Measurements from ENCODE around the gene TCF4.

Gene TCF4

DNA sequence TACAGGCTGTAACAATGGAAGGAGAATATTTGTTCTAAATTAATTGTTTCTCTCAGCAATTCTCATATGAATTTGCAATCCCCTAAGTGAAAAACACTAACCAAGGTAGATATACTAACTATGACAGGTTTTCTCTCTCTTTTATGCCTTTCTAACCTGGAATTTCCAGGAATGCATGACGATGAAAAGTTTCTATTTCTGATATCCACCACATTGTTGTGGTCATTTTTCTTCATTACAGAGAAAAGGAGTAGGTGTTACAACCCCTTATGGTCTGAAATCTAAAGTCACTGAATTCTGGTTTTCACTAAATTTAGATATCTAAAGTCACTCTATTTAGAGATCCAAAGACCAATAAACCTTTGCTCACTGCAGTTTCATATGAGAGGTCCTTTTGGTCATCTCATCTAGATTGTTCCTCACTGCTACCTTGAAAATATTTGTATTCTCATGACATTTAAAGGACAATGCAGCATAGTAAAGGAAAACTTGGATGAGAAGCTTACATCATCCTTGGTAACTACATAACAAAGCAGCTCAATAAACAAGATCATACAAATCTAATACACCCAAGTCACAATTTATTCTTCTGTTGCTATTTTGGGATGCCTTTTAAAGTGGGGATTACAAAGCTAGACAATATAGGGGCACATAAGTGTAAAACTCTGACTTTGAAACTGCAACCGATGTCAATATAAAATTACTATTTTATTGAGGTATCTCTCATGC lies 85.8 kb downstream of the TCF4 start:
- Histone ChIP-seq H3K36me3 (ENCODE audit: insufficient read depth, low read length) (no peaks in the 10 kb centered on the region), H3K4me1 (ENCODE audit: insufficient read depth, low read length) (peaks cover 50% of the 10 kb centered on the region), H3K9ac (ENCODE audit: low read depth, low read length) (peak overlapping the region; percentile 23; the same call in 1 of the 2 replicates), H3K4me3 (ENCODE audit: low read length) (no peak overlapping the region), H3K27ac (ENCODE audit: low read depth, low read length) (peak overlapping the region; percentile 88), H3K9me3 (ENCODE audit: insufficient read depth, low read depth, low read length) (no peaks in the 10 kb centered on the region), H3K27me3 (ENCODE audit: insufficient read depth, low read length) (no peaks in the 10 kb centered on the region)
- WGBS = 60% methylated on average over 1 of the region's 2 CpGs

GRCh38 chr18:55501579-55501978 lies 86.4 kb downstream of the TCF4 start:
- no peak overlapping the region for H3K4me3 ChIP-seq (ENCODE audit: low read length)
- peak overlapping the region; percentile 88 for H3K27ac ChIP-seq (ENCODE audit: low read depth, low read length)
- no peaks in the 10 kb centered on the region for H3K27me3 ChIP-seq (ENCODE audit: insufficient read depth, low read length)
- H3K4me1 ChIP-seq (ENCODE audit: insufficient read depth, low read length) = peaks cover 50% of the 10 kb centered on the region
- WGBS = 2% methylated on average over 2 of the region's 3 CpGs
- H3K9me3 ChIP-seq (ENCODE audit: insufficient read depth, low read depth, low read length) = no peaks in the 10 kb centered on the region
- no peaks in the 10 kb centered on the region for H3K36me3 ChIP-seq (ENCODE audit: insufficient read depth, low read length)
- peak overlapping the region; percentile 23; the same call in 1 of the 2 replicates for H3K9ac ChIP-seq (ENCODE audit: low read depth, low read length)

DNA sequence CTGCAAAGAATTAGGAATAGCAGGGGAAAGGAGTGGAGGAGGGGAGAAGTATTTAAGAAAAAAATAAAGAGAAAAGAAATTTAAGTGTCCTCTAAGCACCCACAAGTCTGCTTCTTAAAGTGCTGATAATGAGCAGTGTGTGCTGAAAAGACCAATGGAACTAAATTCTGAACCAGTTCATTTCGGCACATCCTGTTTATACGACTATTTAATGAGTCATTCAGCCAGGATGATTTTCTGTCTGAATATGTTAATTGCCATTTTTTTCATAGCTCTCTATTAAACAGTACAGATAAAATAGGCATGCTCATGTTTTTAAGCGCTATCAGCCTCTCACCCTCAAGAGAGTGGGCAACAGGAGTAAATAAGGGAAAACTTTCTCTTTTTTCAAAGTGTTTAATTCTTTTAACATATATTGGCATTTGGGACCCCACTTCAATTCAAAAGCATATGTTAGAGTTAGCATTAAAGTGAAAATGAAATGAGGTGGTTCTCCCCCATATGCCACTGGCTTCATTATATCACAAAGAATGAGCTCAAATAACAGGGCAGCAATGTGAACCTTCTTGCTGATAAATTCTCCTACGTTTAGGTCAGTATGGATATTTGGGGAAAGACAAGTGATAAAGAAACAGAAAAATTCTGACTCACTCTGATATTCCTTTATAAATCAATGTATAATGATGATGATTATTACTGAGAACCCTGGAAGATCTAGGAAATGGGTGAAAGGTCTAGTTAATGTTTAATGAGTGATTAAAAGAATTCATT lies 87.5 kb downstream of the TCF4 start:
- no peaks in the 10 kb centered on the region for H3K27me3 ChIP-seq (ENCODE audit: insufficient read depth, low read length)
- peak overlapping the region; percentile 88 for H3K27ac ChIP-seq (ENCODE audit: low read depth, low read length)
- H3K9ac ChIP-seq (ENCODE audit: low read depth, low read length) = no peak overlapping the region; the same call in 1 of the 2 replicates
- peaks cover 59% of the 10 kb centered on the region for H3K4me1 ChIP-seq (ENCODE audit: insufficient read depth, low read length)
- H3K4me3 ChIP-seq (ENCODE audit: low read length) = no peak overlapping the region
- no peaks in the 10 kb centered on the region for H3K9me3 ChIP-seq (ENCODE audit: insufficient read depth, low read depth, low read length)
- no peaks in the 10 kb centered on the region for H3K36me3 ChIP-seq (ENCODE audit: insufficient read depth, low read length)
- 92% methylated on average over 2 of the region's 4 CpGs for WGBS

DNA sequence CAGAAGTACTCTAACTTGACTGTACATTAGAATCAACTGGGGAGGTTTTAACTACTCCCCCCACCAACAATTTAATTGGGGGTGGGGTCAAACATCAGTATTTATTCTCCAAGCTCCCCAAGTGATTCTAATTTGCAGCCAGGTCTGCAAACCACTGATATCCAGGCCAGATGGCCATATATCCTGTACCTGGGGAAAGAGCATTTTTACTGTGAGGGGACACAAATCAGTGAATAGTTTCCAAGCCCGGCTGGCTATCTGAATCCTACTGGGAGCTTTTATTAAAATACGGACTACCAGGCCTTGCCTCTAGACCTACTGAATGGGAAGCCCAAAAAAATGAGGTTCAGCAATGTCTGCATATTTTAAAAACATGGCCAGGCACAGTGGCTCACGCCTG lies 88.5 kb downstream of the TCF4 start:
- H3K27me3 ChIP-seq (ENCODE audit: insufficient read depth, low read length) = no peaks in the 10 kb centered on the region
- no peak overlapping the region for H3K4me3 ChIP-seq (ENCODE audit: low read length)
- H3K9me3 ChIP-seq (ENCODE audit: insufficient read depth, low read depth, low read length) = no peaks in the 10 kb centered on the region
- H3K9ac ChIP-seq (ENCODE audit: low read depth, low read length) = no peak overlapping the region
- peaks cover 69% of the 10 kb centered on the region for H3K4me1 ChIP-seq (ENCODE audit: insufficient read depth, low read length)
- 91% methylated on average over 3 of the region's 3 CpGs for WGBS
- H3K27ac ChIP-seq (ENCODE audit: low read depth, low read length) = no peak overlapping the region
- no peaks in the 10 kb centered on the region for H3K36me3 ChIP-seq (ENCODE audit: insufficient read depth, low read length)

- Histone ChIP-seq H3K27ac (ENCODE audit: low read depth, low read length) (no peak overlapping the region), H3K27me3 (ENCODE audit: insufficient read depth, low read length) (no peaks in the 10 kb centered on the region), H3K4me3 (ENCODE audit: low read length) (no peak overlapping the region), H3K36me3 (ENCODE audit: insufficient read depth, low read length) (no peaks in the 10 kb centered on the region), H3K9ac (ENCODE audit: low read depth, low read length) (no peak overlapping the region), H3K4me1 (ENCODE audit: insufficient read depth, low read length) (peaks cover 68% of the 10 kb centered on the region), H3K9me3 (ENCODE audit: insufficient read depth, low read depth, low read length) (no peaks in the 10 kb centered on the region)
- WGBS = 91% methylated on average over 5 of the region's 5 CpGs
Observed at GRCh38 chr18:55497825-55498403, 90.1 kb downstream of the TCF4 start.

GRCh38 chr18:55494899-55495298 lies 93.1 kb downstream of the TCF4 start:
- no CpG with 5 or more reads among the region's 1 CpG for WGBS
- H3K9ac ChIP-seq (ENCODE audit: low read depth, low read length) = no peak overlapping the region
- H3K9me3 ChIP-seq (ENCODE audit: insufficient read depth, low read depth, low read length) = no peaks in the 10 kb centered on the region
- peaks cover 62% of the 10 kb centered on the region for H3K4me1 ChIP-seq (ENCODE audit: insufficient read depth, low read length)
- H3K4me3 ChIP-seq (ENCODE audit: low read length) = no peak overlapping the region
- H3K36me3 ChIP-seq (ENCODE audit: insufficient read depth, low read length) = no peaks in the 10 kb centered on the region
- no peaks in the 10 kb centered on the region for H3K27me3 ChIP-seq (ENCODE audit: insufficient read depth, low read length)
- H3K27ac ChIP-seq (ENCODE audit: low read depth, low read length) = peak overlapping the region; percentile 6; the same call in 1 of the 2 replicates

DNA sequence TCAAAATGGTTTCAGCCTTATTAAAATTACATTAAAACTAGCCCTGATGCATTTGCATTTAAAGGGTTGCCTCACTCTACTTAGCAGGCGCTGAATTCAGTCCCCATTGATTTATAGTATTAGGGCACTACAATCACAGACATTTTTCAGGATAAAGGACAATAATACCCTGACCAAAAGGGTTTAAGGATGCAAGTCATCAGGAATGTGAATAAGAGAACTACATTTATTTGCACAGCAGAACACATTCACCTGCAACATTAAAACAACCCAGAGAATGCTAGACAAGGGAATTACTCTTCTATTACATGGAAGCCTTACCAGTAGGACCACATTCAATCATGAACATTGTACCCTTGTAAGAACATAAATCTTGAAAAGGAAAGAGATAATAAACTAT lies 93.6 kb downstream of the TCF4 start:
- Histone ChIP-seq H3K27me3 (ENCODE audit: insufficient read depth, low read length) (no peaks in the 10 kb centered on the region), H3K9ac (ENCODE audit: low read depth, low read length) (no peak overlapping the region), H3K4me1 (ENCODE audit: insufficient read depth, low read length) (peaks cover 62% of the 10 kb centered on the region), H3K9me3 (ENCODE audit: insufficient read depth, low read depth, low read length) (no peaks in the 10 kb centered on the region), H3K36me3 (ENCODE audit: insufficient read depth, low read length) (no peaks in the 10 kb centered on the region), H3K27ac (ENCODE audit: low read depth, low read length) (peak overlapping the region; percentile 6; the same call in 1 of the 2 replicates), H3K4me3 (ENCODE audit: low read length) (no peak overlapping the region)
- WGBS = 100% methylated on average over 1 of the region's 1 CpG

DNA sequence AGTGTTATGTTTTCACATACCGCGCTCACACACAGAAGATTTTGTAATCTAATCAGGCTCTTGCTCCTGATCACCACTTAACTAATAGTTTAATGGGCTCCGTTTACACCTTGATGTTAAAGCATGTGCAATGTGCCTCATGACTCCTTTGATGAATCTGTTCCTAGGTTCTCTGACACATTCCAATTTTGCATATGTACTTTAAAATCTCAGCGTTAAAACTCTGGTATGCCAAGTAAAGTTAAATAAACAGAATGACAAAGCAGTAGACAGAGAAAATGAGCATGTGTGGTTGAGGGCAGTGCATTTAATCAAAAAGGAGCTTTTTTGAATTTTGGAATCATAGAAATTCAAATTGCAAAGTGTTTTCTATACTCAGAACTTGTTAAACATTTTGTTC lies 96.4 kb downstream of the TCF4 start:
- no peak overlapping the region for H3K27ac ChIP-seq (ENCODE audit: low read depth, low read length)
- no peak overlapping the region for H3K4me3 ChIP-seq (ENCODE audit: low read length)
- H3K9ac ChIP-seq (ENCODE audit: low read depth, low read length) = no peak overlapping the region
- H3K4me1 ChIP-seq (ENCODE audit: insufficient read depth, low read length) = peaks cover 88% of the 10 kb centered on the region
- WGBS = 96% methylated on average over 4 of the region's 4 CpGs
- no peaks in the 10 kb centered on the region for H3K36me3 ChIP-seq (ENCODE audit: insufficient read depth, low read length)
- no peaks in the 10 kb centered on the region for H3K9me3 ChIP-seq (ENCODE audit: insufficient read depth, low read depth, low read length)
- H3K27me3 ChIP-seq (ENCODE audit: insufficient read depth, low read length) = no peaks in the 10 kb centered on the region

DNA sequence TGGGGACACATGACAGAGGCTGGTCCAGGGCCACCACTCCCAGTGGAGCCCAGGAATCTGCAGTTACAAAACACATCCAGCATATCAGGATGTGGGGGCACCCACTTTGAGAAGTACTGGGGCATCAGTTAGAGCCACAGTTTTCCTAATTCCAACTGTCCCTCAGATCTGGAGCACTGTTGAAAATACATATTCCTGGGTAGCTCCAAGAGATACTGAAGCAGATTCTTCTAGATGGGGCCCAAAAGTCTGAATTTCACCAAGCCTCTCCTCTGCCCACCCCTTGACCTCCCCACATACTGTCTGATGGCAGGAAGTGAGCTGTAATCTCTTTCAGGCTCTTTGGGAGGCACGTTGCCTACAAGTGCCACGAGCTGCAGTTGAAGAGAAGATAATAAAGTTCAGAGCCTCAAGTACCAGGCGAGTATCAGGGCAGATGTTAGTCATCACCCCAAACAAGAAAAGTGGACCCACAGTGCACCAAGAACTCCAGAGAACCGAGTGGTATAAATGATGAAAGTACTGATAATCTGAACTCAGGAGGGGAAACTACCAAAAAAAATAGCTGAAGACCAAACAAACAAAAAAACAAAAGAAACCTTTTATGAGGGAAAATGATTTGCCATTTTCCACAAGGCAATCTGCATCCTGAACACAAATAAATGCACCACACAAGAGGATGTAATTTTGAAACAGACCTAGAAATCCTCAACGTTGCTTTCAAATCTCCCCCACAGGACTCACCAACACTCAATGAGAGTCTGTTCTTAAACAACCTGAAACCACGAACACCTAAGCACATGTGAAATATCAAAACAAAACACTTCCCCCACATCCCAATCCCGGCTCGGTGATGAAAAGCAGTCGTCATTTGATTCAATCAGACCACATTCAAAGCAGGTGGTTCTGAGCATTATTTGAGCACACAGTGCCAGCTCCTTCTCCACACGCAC lies 98.7 kb downstream of the TCF4 start:
- Histone ChIP-seq H3K27ac (ENCODE audit: low read depth, low read length) (peak overlapping the region; percentile 89), H3K36me3 (ENCODE audit: insufficient read depth, low read length) (no peaks in the 10 kb centered on the region), H3K4me1 (ENCODE audit: insufficient read depth, low read length) (peaks cover 81% of the 10 kb centered on the region), H3K27me3 (ENCODE audit: insufficient read depth, low read length) (no peaks in the 10 kb centered on the region), H3K4me3 (ENCODE audit: low read length) (peak overlapping the region; percentile 21; the same call in 1 of the 2 replicates), H3K9ac (ENCODE audit: low read depth, low read length) (peak overlapping the region; percentile 48), H3K9me3 (ENCODE audit: insufficient read depth, low read depth, low read length) (no peaks in the 10 kb centered on the region)
- WGBS = 49% methylated on average over 9 of the region's 10 CpGs

- Histone ChIP-seq H3K9me3 (ENCODE audit: insufficient read depth, low read depth, low read length) (no peaks in the 10 kb centered on the region), H3K27me3 (ENCODE audit: insufficient read depth, low read length) (no peaks in the 10 kb centered on the region), H3K4me3 (ENCODE audit: low read length) (peak overlapping the region; percentile 21; the same call in 1 of the 2 replicates), H3K27ac (ENCODE audit: low read depth, low read length) (peak overlapping the region; percentile 89; the same call in 1 of the 2 replicates), H3K4me1 (ENCODE audit: insufficient read depth, low read length) (peaks cover 73% of the 10 kb centered on the region), H3K9ac (ENCODE audit: low read depth, low read length) (peak overlapping the region; percentile 48; the same call in 1 of the 2 replicates), H3K36me3 (ENCODE audit: insufficient read depth, low read length) (no peaks in the 10 kb centered on the region)
- WGBS = 0% methylated on average over 1 of the region's 2 CpGs
Observed at GRCh38 chr18:55488473-55488872, 99.5 kb downstream of the TCF4 start.

All from HUES64 (cell line).